Measurements from ENCODE around the gene LVRN. TPM values are rescaled to one million over a fixed set of nuclear protein-coding genes. Genes with fewer than 3 reads are reported as not detected.

The LVRN gene
- total RNA-seq, 4 donors from 2014 or later, result 4.2 to 15.9 (median 11.7) TPM

DNA sequence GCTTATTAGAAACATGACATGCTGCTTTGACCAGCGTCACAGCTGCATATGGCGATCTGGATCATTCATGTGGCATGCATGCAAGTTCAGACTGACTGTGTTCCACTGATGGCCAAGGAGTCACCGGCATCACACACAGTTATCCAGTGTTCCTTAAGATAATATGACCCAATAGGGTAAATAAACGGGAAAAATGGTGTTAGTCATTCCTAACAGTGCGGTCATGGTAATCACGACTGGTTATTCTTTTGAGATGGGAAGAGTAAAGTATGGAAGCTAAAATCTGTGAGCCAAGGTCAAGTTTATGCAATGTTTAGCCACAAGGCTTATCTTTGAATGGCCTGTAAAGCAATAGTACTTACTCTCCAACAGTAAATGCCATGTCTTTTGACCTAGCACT lies 29.3 kb upstream of the LVRN start:
- Histone ChIP-seq H3K9me3 (no peaks in the 10 kb centered on the region), H3K36me3 (no peaks in the 10 kb centered on the region), H3K27me3 (no peaks in the 10 kb centered on the region), H3K4me1 (no peaks in the 10 kb centered on the region), H3K4me3 (no peak overlapping the region), H3K27ac (no peak overlapping the region)
- TF ChIP-seq, protein P1, sequence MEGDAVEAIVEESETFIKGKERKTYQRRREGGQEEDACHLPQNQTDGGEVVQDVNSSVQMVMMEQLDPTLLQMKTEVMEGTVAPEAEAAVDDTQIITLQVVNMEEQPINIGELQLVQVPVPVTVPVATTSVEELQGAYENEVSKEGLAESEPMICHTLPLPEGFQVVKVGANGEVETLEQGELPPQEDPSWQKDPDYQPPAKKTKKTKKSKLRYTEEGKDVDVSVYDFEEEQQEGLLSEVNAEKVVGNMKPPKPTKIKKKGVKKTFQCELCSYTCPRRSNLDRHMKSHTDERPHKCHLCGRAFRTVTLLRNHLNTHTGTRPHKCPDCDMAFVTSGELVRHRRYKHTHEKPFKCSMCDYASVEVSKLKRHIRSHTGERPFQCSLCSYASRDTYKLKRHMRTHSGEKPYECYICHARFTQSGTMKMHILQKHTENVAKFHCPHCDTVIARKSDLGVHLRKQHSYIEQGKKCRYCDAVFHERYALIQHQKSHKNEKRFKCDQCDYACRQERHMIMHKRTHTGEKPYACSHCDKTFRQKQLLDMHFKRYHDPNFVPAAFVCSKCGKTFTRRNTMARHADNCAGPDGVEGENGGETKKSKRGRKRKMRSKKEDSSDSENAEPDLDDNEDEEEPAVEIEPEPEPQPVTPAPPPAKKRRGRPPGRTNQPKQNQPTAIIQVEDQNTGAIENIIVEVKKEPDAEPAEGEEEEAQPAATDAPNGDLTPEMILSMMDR (IDR thresholded peaks at IDR 0.05), result no peak
- TF ChIP-seq POLR2A (IDR thresholded peaks at IDR 0.05), result no peak
- no peak for TF ChIP-seq EP300 (IDR thresholded peaks at IDR 0.05)
- WGBS, 2 donors, result 72 to 75% methylated on average over 6 of the region's 6 CpGs
- no peak for DNase-seq (ENCODE audit: low spot score in 2 of 2)

DNA sequence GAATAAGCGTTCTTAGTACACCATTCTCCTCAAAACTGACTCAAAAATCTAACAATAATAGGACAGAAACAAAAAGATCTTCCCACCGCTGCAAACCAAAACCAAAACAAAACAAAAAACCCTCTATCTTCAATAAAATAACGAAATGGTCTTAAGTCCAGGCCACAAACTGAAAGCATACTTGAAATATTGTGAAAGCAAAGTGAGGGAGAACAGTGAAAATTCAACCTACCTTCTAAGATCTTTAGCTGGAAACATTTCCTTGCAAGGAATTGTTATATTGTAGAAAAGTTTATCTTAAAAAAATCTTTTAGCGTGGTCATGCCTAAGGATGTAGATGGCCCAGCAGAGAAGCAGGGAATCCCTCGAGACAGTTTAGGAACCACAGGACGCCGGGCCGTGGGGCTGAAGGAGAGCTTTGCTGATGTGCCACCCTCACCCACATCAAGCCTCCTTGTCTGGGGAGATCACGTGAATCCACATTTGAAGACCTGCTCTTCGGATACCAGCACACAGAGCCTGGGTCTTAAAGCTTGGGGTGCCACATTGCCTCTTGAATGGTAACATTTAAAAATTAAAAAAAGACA lies 27.8 kb upstream of the LVRN start:
- no peaks in the 10 kb centered on the region for H3K27me3 ChIP-seq
- no peaks in the 10 kb centered on the region for H3K9me3 ChIP-seq
- WGBS, 2 donors, result 89 to 95% methylated on average over 10 of the region's 10 CpGs
- H3K36me3 ChIP-seq, result no peaks in the 10 kb centered on the region
- no peak overlapping the region for H3K27ac ChIP-seq
- DNase-seq (ENCODE audit: low spot score in 2 of 2), result no peak
- no peaks in the 10 kb centered on the region for H3K4me1 ChIP-seq
- TF ChIP-seq EP300 (IDR thresholded peaks at IDR 0.05) (no peak), POLR2A (IDR thresholded peaks at IDR 0.05) (no peak)
- TF ChIP-seq, protein P1 (IDR thresholded peaks at IDR 0.05), result no peak
- H3K4me3 ChIP-seq, result no peak overlapping the region

DNA sequence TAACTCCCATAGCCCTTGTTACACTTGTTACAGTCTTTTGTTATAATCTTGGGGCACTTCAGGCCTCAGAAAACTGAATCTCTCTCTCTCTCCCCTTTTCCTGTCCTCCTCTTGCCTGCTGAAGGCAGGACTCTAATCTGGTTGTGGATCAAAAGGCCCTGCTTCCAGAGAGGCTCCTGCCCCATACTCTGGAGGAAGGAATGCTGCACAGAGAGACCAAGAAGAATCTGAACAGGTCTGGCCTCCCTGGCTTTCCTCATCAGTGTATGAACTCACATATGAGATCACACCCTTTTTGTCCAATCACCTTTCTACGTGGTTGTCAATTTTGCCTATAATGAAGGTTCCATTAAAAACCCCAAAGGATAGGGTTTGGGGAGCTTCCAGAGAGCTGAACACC lies 26.2 kb upstream of the LVRN start:
- WGBS, 2 donors, result 86 to 94% methylated on average over 1 of the region's 1 CpG
- Histone ChIP-seq H3K27me3 (no peaks in the 10 kb centered on the region), H3K4me3 (no peak overlapping the region), H3K4me1 (no peaks in the 10 kb centered on the region), H3K27ac (no peak overlapping the region), H3K36me3 (no peaks in the 10 kb centered on the region), H3K9me3 (no peaks in the 10 kb centered on the region)
- DNase-seq (ENCODE audit: low spot score in 2 of 2), result no peak
- TF ChIP-seq POLR2A (IDR thresholded peaks at IDR 0.05), result no peak
- no peak for TF ChIP-seq EP300 (IDR thresholded peaks at IDR 0.05)
- TF ChIP-seq, protein P1 (IDR thresholded peaks at IDR 0.05), result no peak

DNA sequence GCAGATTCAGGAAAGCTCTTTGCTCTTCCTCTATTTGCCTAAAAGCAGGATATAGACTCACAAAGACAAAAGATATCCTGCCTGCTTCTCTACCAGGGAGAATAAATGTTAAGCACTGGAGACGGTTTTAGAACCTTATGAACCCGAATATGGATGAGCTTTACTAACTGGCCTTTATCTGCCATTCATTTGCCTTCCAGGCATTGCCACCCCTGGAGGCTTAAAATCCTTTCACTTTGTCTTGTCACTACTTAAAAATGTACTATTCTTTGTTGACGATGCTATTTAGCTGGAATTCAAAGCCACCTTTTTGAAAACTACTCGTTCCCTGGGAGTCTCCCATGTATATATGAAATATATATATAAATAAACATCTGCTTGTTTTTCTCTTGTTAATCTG lies 23.2 kb upstream of the LVRN start:
- TF ChIP-seq EP300 (IDR thresholded peaks at IDR 0.05), result no peak
- TF ChIP-seq, protein P1 (IDR thresholded peaks at IDR 0.05), result no peak
- no peak for TF ChIP-seq POLR2A (IDR thresholded peaks at IDR 0.05)
- no peaks in the 10 kb centered on the region for H3K4me1 ChIP-seq
- H3K27me3 ChIP-seq, result no peaks in the 10 kb centered on the region
- WGBS, 2 donors, result 47 to 56% methylated on average over 4 of the region's 4 CpGs
- H3K4me3 ChIP-seq, result no peak overlapping the region
- no peaks in the 10 kb centered on the region for H3K36me3 ChIP-seq
- no peak overlapping the region for H3K27ac ChIP-seq
- DNase-seq (ENCODE audit: low spot score in 2 of 2), result no peak
- H3K9me3 ChIP-seq, result peaks cover 0 to 11% (median 0%) of the 10 kb centered on the region in 4 donors

DNA sequence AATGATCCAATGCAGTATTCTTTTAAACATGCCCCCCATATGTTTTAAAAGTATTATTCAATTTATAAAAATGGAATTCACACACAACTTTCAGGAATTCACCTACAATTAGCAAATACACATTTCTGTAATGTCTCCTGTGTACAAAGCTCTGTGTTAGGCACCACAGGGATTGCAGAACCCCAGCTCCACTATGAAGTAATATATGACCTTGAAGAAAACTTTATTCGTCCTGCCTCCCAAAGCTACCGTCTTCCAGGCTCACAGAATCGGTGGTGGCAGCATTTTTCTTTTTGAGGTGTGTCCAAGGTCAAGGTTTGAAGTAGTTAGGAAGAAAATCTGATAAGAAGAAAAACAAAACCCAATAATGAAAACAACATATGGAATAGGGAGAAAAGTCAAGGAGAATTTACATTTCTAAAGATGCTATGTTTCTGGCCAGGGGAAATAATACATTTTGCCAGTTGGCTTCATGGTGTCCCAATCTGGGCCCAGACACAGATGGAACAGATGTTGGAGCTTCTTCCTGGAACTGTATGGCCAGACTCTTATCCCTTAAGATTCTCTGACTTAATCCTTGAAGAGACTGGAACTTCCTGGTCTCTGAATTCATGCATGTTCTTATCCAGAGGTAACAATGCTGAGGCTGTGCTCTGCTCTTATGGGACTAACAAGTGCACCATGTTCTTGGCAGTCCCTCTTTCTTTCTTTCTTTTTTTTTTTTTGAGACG lies 22.0 kb upstream of the LVRN start:
- Histone ChIP-seq H3K27me3 (no peaks in the 10 kb centered on the region), H3K27ac (no peak overlapping the region), H3K4me1 (no peaks in the 10 kb centered on the region), H3K9me3 (peaks cover 0 to 11% (median 0%) of the 10 kb centered on the region in 4 donors), H3K4me3 (no peak overlapping the region), H3K36me3 (no peaks in the 10 kb centered on the region)
- WGBS, 2 donors, result 71 to 85% methylated on average over 3 to 4 of the region's 4 CpGs
- DNase-seq (ENCODE audit: low spot score in 2 of 2), result no peak
- no peak for TF ChIP-seq EP300 (IDR thresholded peaks at IDR 0.05)
- TF ChIP-seq POLR2A (IDR thresholded peaks at IDR 0.05), result no peak
- TF ChIP-seq, protein P1 (IDR thresholded peaks at IDR 0.05), result no peak

All from tibial nerve (tissue), 4 donors.